Occipital lobe (tissue), 2 donors: ENCODE data around the gene VEZT. TPM values are rescaled to one million over a fixed set of nuclear protein-coding genes. Genes with fewer than 3 reads are reported as not detected.
"Not testable (repeated sequence)": the region's sequence is repeated elsewhere in the genome, so short reads cannot be mapped to it uniquely, and the experiment has no call there.

Source experiments
- DNase-seq: peaks from one replicate; lab custom pipeline; 2025; lab: John Stamatoyannopoulos, UW
- total RNA-seq: library from RNA; depleted of rRNA; stranded (reverse); fragments of >200 nt; gene quantifications from one replicate; pipeline ENCODE4 v1.2.3, GENCODE V29; 2014

VEZT gene
- total RNA-seq, 1 donor from 2014 or later = 256 TPM

DNA sequence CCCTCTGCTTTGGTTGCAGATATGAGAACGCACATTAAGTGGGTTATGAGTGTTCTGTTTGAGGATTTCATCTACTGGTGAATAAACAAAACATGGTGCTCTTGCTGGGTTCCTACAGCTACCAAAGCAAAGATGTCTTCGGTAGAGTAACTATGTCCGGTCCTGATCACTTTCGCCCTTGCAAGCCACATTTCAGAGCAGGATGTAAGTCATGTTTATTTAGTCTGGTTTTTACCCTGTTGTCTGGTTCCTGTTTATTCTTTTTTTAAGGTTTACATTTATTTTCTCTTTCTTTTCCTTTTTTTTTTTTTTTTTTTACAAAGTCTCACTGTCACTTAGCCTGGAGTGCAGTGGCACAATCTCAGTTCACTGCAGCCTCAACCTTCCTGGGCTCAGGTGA lies 99.2 kb downstream of the VEZT start:
- DNase-seq = no peak

DNA sequence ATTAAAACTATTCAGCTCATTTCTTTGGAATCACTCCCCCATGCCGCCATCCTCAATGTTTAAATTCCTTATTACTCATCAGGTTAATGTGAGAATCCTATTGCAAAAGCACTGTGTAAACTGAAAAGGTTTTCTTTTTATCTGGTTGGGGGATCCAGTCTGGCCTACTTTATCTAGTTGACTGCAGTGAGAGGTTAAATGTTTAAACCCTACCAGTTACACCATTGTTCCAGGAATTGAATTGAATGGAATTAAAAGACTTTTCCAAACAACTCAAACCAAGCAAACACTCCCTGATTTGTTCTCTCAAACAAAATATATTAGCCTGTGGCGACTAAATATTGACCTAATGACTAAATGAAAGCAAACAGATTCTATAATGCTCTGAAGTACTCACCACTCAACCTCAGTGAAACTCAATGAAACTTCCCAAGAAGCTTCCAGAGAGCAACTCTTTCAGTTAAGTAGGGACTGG lies 100.5 kb downstream of the VEZT start:
- DNase-seq = no peak

DNA sequence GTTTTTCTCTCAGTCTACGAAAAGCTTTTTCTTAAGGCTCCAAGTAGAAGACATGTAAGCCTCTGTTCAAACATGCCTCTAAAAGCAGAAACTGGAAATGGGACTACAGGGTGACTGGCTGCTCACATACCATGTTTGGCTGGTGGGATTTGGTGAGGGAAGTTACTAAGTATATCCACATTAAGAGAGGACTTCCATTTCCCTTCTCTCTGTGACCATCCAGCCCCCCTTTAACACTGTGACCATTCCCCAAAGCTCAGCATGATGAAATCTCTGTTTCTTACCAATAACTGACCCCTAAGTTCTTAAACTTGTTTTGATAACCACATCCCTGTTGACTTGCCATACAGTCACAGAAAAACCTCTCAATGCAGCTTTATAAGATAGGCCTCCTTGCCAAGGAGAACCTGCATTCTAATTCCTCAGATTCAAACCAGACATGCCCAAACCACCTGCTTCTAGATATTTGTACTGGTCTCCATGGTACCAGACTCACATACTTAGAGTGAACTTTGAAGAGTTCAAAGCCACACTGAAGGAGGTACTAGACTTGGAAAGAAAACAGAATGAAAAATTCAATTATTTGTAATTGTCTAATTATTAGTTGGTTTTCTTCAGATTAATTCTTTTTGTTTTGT lies 102.2 kb downstream of the VEZT start:
- no peak for DNase-seq

DNA sequence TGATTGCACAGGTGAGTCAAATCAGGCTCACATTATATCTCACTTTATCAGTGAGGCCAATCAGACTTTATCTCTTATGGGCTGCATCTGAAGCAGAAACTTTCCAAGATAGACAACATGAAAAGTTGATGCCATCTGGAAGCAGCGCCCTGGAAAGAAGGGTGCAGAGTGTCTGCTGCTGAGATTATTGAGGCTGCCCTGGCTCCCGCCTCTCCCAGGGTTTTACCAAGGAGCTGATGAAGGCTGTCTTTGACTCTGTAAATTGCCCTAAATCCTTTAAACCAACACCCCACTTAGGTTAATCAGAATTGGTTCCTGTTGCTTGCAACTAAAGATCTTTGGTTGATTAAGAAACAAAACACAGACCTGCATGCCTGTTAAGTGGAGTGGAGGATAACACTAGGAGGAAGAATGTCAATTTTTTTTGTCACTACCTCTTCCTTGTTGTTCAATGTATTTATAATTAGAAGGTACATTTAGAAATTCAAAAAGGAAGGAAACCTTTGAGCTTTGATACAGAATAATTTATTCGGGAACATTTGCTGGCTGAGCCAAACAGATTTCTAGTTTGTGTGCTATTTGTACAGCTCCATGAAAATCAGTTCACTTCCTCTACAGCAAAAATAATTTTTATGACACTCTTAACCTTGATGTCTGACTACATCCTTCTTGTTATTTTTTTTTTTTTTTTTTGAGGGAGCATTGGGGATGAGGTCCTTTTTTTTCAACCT lies 104.1 kb downstream of the VEZT start:
- no peak for DNase-seq

DNA sequence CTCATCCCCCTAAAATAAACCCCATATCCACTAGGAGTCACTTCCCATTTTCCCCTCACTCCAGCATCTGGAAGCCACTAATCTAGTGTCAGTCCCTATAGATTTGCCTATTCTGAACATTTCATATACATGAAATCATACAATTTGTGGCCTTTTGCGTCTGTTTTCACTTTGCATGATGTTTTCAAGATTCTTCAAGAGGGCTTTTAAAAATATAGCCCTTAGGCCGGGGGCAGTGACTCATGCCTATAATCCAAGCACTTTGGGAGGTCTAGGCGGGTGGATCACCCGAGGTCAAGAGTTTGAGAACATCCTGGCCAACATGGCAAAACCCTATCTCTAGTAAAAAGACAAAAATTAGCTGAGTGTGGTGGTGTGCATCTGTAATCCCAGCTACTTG lies 104.7 kb downstream of the VEZT start:
- no peak for DNase-seq

DNA sequence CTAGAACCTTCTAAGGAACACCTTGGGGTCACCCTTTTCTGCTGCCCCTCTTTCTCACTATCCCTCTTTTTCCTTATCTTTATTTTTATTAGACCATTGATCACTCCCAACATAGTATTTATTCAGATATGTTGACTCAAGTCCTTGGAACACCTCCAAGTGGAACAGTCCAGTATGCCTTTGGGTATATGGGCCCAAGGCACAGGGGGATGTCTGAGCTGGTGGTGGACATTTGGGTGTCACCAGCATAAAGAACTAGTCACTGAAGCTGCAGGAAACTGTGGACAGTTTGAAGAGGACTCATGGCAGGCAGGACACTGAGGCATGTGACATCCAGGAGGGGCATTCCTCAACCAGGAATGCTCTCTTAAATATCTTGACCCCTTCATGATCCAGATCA lies 105.6 kb downstream of the VEZT start:
- no peak for DNase-seq

DNA sequence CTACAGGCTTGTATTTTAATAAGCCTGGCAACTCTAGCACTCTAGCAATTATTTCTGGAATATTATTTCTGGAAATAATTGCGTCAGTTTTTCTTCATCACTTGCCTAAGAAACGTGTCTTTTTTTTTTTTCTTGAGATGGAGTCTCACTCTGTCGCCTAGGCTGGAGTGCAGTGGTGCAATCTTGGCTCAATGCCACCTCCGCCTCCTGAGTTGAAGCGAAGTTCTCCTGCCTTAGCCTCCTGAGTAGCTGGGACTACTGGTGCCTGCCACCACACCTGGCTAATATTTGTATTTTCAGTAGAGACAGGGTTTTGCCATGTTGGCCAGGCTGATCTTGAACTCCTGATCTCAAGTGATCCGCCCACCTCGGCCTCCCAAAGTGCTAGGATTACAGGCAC lies 106.6 kb downstream of the VEZT start:
- not testable (repeated sequence) for DNase-seq

DNA sequence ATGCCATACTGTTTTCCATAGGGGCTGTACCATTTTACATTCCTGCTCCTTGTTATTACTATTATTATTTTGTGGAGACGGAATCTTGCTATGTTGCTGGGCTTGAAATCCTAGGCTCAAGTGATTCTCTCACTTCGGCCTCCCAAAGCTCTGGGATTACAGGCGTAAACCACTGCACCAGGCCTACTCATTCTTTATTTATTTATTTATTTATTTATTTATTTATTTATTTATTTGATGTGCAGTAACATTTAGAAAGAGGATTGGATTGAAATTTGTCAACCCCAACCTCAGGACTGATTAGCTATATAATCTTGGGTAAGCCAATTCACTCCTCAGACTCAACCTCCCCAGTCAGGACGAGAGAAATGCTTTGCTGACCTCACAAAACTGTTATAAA lies 107.9 kb downstream of the VEZT start:
- no peak for DNase-seq

DNA sequence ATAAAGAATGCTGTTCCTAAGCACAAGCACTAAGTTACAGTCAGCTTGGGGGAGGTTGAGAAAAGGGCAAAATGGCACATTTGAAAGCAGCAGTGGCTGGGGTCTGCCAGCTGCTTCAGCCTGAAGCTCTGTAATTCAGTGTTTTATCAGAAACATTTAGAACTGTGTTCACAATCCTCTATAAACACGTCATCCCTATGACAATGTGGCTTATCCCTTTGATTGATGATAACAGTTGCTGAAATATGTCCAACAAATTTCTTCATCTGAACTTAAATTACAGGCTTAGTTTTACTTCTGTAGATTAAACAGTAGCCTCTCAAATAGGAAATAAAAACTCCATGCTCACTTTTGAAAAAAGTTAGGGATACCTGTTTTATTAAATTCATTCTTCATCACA lies 108.8 kb downstream of the VEZT start:
- no peak for DNase-seq

DNA sequence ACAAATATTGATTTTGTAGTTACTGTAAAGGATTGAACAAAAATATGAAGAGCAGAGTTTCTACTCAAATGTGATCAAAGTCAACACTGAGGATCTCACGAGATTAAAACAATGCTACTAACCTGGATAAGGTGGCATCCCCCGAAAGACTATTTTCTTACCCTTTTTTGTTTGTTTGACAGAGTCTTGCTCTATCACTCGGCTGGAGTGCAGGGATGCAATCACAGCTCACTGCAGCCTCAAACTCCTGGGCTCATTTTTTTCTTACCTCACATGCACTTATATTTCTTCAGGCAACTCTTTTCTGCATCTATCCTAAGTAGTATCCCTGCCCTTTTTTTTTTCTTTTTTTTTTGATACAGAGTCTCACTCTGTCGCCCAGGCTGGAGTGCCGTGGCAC lies 109.2 kb downstream of the VEZT start:
- DNase-seq = no peak

DNA sequence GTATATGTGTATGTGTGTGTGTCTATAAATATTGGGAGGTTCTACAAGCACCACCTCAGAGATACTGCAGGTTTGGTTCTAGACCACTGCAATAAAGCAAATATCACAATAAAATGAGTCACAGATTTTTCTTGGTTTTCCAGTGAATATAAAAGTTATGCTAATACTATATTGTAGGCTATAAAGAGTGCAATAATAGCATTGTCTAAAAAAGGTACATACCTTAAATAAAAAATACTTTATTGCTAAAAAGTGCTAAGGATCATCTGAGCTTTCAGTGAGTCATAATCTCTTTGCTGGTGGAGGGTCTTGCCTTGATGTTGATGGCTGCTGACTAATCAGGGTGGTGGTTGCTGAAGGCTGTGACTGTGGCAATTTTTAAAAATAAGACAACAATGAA lies 111.1 kb downstream of the VEZT start:
- no peak for DNase-seq

DNA sequence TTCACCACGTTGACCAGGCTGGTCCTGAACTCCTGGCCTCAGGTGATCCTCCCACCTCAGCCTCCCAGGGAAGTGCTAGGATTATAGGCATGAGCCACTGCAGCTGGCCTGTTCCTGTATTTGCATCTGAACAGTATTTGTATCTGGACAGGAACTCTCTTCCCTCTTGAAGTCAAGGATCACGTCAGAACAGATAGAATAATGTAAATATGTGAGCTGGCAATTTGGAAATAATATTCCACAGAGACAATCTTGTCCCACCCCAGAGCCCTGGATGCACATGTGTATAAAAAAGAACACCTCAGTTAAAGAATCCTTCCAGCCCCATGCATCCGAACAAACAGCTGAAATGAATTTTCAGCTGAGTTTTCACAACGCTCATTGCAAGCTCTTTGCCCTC lies 118.3 kb downstream of the VEZT start:
- DNase-seq = no peak

DNA sequence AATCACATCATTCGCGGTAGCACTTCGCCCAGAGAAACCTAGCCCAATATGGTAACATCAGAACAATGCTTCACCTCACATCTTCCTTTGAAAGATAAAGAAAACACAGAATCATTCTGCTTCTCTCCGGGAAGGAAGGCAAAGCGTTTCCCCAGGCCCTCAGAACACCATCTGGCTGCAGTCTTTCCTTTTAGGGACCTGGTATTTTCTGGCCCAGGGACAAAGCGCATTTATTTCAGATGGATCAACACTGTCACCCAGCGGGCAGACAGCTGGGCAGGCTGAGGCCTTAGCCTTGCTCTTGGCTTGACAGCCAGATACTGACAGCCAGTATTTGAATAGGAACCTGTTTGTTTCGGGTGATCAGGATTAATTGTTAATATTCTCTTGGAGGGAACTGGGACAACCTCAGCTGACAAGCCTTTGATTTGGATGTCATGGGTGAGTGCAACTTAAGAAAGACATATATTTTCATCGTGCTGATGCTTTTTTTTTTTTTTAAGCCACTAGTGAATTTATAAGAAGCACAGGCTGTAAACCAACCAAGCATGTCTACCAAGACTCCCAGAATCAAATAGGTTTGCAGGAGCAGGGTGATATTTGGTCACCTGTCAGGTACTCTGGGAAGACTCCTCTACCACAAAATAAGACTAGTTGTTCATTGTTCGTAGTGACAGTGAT lies 118.9 kb downstream of the VEZT start:
- peak; percentile 54 for DNase-seq

DNA sequence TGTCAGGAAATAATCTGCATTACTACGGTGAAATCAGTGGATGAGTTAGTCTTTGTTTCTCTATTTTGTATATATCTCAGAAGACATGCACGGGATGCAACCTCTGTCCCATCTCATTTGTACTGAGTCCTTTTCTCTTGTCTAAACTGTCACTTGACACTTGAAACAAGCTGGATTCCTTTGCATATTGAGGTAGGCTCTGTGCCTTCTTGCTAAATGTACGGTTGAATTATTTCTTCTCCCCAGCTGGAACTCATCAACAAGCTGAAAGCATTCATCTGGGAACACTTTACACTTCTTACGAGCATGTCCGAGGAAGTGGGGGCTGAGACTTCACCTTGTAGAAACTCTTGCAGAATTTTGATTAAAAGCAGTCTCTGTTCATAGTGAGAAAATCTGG lies 119.5 kb downstream of the VEZT start:
- DNase-seq = no peak

DNA sequence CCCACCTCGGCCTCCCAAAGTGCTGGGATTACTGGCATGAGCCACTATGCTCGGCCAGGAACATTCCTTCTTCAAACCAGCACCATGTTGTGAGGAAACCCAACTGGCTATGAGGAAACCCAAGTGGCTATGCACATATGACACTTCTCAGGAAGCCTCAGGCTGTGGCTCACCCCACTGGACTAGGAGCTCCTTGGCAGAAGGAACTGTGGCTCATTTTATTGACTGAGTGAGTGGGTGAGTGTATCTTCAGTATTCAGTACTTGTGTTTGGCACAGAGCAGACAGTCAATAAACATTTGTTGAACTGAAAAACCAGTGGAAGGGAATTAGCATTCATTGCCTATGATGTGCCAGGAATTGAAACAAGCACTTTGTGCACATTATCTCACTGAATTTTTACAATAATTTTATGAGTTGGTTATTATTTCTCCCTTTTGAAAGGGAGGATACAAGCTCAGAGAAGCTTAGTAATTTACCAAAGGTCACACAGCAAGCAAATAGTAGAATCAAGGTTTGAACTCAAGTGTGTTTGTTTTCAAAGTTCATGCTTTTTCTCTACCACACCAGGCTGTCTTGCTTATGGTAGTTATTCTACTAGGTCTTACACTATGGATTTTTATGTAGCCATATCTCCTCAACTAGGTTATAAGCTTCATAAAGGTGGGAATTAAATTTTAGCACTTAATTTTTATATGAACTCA lies 121.6 kb downstream of the VEZT start:
- DNase-seq = no peak

DNA sequence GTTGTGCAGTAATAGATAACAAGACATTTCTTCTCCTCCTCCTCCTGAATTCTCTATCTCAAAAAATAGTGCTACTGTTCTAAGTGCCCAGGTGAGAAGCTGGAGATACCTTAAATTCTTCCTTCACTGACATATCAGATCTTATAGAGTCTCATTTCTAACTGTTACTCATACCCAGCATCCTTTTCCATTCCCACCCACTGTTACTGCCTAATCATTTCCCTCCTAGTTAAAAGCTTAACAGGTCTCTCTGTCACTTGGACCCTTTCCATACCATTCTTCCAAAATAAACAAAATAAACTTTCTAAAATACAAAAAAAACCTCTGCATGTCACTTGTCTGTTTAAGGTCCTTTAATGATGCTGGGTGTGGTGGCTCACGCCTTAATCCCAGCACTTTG lies 124.4 kb downstream of the VEZT start:
- no peak for DNase-seq

DNA sequence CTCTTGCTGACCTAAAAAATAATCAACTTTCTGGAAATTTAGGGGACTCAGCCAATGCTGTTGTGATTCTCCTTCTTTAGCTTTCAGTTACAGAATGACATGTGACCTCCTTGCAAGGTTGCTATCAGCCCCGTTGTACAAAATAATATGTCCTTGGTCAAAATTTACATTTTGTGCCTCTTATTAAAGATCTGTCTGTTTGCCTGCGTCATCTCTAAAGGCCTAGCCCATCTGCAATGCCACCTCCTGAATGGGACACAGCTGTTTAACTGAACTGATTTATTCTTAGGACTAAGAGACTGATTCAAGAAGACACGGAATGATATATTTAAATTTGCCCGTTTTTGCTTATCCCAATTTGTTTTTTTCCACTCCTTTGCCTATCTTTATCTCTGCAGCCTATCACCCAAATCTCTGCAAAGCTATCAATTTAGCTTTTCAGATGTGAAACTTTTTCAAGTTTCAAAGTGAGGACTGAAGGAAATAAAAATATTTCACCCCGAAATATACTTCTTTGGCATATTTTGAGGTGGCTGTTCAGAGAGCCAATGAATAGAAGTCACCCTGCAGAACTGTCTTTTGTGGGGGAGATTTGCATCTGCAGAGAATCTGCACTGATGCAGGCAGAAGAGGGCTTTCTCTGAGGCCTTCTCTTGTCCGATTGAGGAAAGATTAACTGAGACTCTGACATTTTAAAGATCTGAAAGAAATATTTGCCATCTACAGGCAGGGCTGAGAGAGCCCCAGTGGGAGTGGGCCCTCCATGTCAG lies 126.0 kb downstream of the VEZT start:
- DNase-seq = no peak

DNA sequence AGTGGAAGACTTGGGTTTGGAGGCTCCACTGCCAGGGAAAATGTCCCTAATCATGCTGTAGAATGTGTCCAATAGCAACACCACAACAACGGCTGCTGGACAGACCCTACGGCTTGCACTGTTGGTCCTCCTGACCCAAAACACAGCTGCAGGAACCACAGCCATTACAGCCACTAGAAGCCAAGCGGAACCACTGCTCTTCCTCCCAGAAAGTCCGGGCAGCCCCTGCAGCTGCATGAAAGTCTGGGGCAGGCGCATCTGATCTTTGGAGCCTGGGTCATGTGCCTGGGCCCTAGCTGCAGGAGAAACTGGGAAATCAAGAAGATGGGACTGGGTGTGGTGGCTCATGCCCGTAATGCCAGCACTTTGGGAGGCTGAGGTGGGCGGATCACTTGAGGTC lies 131.7 kb downstream of the VEZT start:
- no peak for DNase-seq

DNA sequence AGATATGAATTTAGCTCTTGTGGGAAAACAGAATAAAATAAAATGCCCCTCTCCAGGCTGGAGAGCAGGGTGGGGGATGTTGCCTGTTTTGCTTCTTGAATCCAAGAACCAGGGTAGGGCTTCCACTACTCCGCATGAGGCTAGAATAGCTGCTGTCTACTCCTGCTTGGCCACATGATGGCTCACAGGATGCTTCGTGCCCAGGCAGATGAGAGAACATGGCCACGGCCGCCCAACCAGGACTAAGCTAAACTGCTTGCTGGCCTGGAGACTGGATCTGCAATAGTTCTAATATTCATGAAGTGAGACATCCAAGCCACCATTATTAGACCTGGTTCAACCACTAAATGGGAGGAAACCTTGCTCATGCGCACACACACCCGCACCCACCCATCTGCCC lies 134.1 kb downstream of the VEZT start:
- DNase-seq = no peak
